WERI-Rb-1 (cell line): ENCODE measurements around the gene HORMAD2.
"Not testable (repeated sequence)": the region's sequence is repeated elsewhere in the genome, so short reads cannot be mapped to it uniquely, and the experiment has no call there.

Experiments
- DNase-seq: peaks from one replicate; pipeline ENCODE4 v3.0.0-alpha.2; 2020
- H3K27ac ChIP-seq: fragments of 250-450 bp; sonication (Bioruptor Pico); 2 replicates; pipeline ENCODE4 v1.5.1; 2020; ENCODE audit warnings: mild to moderate bottlenecking, moderate library complexity
- H3K27me3 ChIP-seq: fragments of 250-450 bp; sonication (Bioruptor Pico); 2 replicates; pipeline ENCODE4 v1.5.1; 2021; ENCODE audit warnings: mild to moderate bottlenecking, low read depth, moderate library complexity; ENCODE audit not compliant: insufficient read depth, severe bottlenecking
- H3K36me3 ChIP-seq: fragments of 250-450 bp; sonication (Bioruptor Pico); 2 replicates; pipeline ENCODE4 v1.5.1; 2020; ENCODE audit warnings: mild to moderate bottlenecking, moderate library complexity
- H3K4me3 ChIP-seq: 2 replicates; pipeline ENCODE4 v1.5.1; 2011; ENCODE audit warnings: low read depth, mild to moderate bottlenecking, control low read depth, low read length
- H3K9me3 ChIP-seq: fragments of 250-450 bp; sonication (Bioruptor Pico); 2 replicates; pipeline ENCODE4 v1.5.1; 2021; ENCODE audit warnings: mild to moderate bottlenecking, moderate library complexity; ENCODE audit not compliant: severe bottlenecking
- CTCF ChIP-seq: IDR thresholded peaks from 2 replicates; pipeline ENCODE4 v1.5.1; 2011; ENCODE audit warnings: low read depth, mild to moderate bottlenecking, control low read depth, inconsistent platforms, low read length

The HORMAD2 gene

DNA sequence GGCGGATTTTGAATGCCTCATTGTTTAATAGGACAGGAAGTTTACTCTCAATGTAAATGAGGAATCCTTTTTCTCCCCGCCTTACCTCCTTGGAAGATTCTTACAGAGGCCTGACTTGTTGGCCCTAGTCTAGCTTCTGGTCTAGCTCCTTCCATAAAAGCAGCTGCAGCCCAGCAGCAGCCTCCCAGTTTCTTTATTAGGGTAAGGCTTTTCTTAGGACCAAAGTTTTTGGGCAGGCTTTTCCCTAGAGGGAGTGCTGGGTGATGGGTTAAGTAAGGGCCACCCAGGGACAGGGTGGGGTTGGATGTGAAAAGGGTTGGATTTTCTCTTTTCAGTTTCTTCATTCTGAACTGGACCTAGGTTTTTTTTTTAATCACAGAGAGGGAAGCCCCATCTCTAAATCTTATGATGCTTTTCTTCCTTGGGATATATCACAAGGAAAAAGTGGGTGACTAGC lies 116.6 kb downstream of the HORMAD2 start:
- no peak overlapping the region for H3K4me3 ChIP-seq
- no peak for TF ChIP-seq CTCF
- H3K9me3 ChIP-seq, result peaks cover 2% of the 10 kb centered on the region
- DNase-seq, result no peak
- H3K27ac ChIP-seq, result no peak overlapping the region
- H3K27me3 ChIP-seq, result no peaks in the 10 kb centered on the region
- H3K36me3 ChIP-seq, result no peaks in the 10 kb centered on the region

- no peaks in the 10 kb centered on the region for H3K27me3 ChIP-seq
These were observed 117.1 kb downstream of the HORMAD2 start for GRCh38 chr22:30197389-30197788.

DNA sequence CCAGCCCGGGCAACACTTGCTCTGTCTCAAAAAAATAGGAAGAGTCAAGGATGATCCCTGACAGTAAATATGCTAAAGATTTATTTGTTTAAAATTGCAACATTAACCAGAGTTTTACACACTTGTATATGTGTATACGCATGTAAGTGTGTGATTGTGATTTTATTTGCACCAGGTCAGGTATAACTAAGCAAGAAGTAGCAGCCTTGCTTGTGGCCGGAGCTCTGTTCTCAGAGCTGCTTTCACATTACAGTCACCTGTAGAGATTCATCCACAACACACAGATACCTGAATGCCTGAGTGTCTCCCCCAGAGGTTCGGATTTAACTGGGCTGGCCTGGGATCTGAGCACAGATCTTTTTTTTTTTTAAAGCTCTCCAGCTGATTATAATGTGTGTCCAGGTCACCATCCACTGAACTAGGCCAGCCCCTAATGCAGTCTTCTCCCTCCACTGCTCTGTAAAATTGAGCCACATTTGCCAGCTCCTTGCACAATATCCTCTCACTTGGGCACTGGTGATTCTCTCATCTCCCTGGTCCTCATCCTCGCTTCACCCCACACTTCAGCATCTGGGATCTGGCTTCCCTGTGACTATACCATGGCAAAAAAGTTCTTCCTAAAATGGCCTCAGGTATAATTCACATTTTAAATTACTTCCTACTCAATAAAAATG lies 118.0 kb downstream of the HORMAD2 start:
- Histone ChIP-seq H3K4me3 (no peak overlapping the region), H3K9me3 (peaks cover 4% of the 10 kb centered on the region), H3K27me3 (no peaks in the 10 kb centered on the region), H3K27ac (no peak overlapping the region), H3K36me3 (no peaks in the 10 kb centered on the region)
- no peak for TF ChIP-seq CTCF
- DNase-seq, result no peak

More at GRCh38 chr22:30197389-30197788, 117.1 kb downstream of the HORMAD2 start:
- H3K4me3 ChIP-seq, result no peak overlapping the region
- H3K36me3 ChIP-seq, result no peaks in the 10 kb centered on the region
- peaks cover 4% of the 10 kb centered on the region for H3K9me3 ChIP-seq
- DNase-seq, result no peak
- TF ChIP-seq CTCF, result no peak
- no peak overlapping the region for H3K27ac ChIP-seq

GRCh38 chr22:30198921-30199320 lies 118.7 kb downstream of the HORMAD2 start:
- no peaks in the 10 kb centered on the region for H3K36me3 ChIP-seq
- no peak overlapping the region for H3K4me3 ChIP-seq
- H3K27me3 ChIP-seq, result no peaks in the 10 kb centered on the region
- H3K27ac ChIP-seq, result no peak overlapping the region
- no peak for DNase-seq
- H3K9me3 ChIP-seq, result peaks cover 4% of the 10 kb centered on the region
- TF ChIP-seq CTCF, result no peak

GRCh38 chr22:30200905-30201304 lies 120.6 kb downstream of the HORMAD2 start:
- not testable (repeated sequence) for DNase-seq, H3K36me3 ChIP-seq, H3K27me3 ChIP-seq, H3K9me3 ChIP-seq, H3K4me3 ChIP-seq, H3K27ac ChIP-seq

GRCh38 chr22:30201945-30202344 lies 121.7 kb downstream of the HORMAD2 start:
- TF ChIP-seq CTCF, result no peak
- no peak for DNase-seq
- peaks cover 4% of the 10 kb centered on the region for H3K9me3 ChIP-seq
- H3K27me3 ChIP-seq, result no peaks in the 10 kb centered on the region
- no peaks in the 10 kb centered on the region for H3K36me3 ChIP-seq
- H3K27ac ChIP-seq, result no peak overlapping the region
- no peak overlapping the region for H3K4me3 ChIP-seq
